H9 (cell line): ENCODE data around the gene CUEDC2. TPM values are rescaled to one million over a fixed set of nuclear protein-coding genes. Genes with fewer than 3 reads are reported as not detected.
A peak's percentile ranks its signal among the peaks of the same experiment; 100 is the strongest.

ENCODE experiments used
- DNase-seq: peaks from one replicate; pipeline ENCODE4 v3.0.0-alpha.2; 2017
- H2AFZ ChIP-seq: one replicate; pipeline ENCODE4 v1.6.1; 2013; ENCODE audit warnings: mild to moderate bottlenecking, low read length, control low read depth, moderate library complexity
- H2AK5ac ChIP-seq: 2 replicates; pipeline ENCODE4 v1.6.1; 2013; ENCODE audit warnings: low read length, control low read depth, mixed read lengths; ENCODE audit not compliant: insufficient read length
- H2BK120ac ChIP-seq: one replicate; pipeline ENCODE4 v1.6.1; 2013; ENCODE audit warnings: low read depth, mild to moderate bottlenecking, low read length, control low read depth, inconsistent platforms; ENCODE audit not compliant: poor library complexity, severe bottlenecking
- H2BK12ac ChIP-seq: 2 replicates; pipeline ENCODE4 v1.6.1; 2013; ENCODE audit warnings: low read length, control low read depth, mixed read lengths, low read depth; ENCODE audit not compliant: insufficient read length
- H2BK15ac ChIP-seq: 2 replicates; pipeline ENCODE4 v1.6.1; 2013; ENCODE audit warnings: low read depth, low read length, control low read depth
- H2BK20ac ChIP-seq: one replicate; pipeline ENCODE4 v1.6.1; 2013; ENCODE audit warnings: low read depth, mild to moderate bottlenecking, low read length, control low read depth, inconsistent platforms; ENCODE audit not compliant: poor library complexity, severe bottlenecking
- H2BK5ac ChIP-seq: 2 replicates; pipeline ENCODE4 v1.6.1; 2013; ENCODE audit warnings: low read length, control low read depth, mixed read lengths; ENCODE audit not compliant: insufficient read length
- H3K14ac ChIP-seq: 2 replicates; pipeline ENCODE4 v1.6.1; 2013; ENCODE audit warnings: low read length, control low read depth; ENCODE audit not compliant: insufficient read depth
- H3K18ac ChIP-seq: 2 replicates; pipeline ENCODE4 v1.6.1; 2013; ENCODE audit warnings: low read depth, mild to moderate bottlenecking, mixed read lengths, low read length, control low read depth; ENCODE audit not compliant: insufficient read length
- H3K23ac ChIP-seq: 2 replicates; pipeline ENCODE4 v1.6.1; 2013; ENCODE audit warnings: low read length, control low read depth, mixed read lengths, low read depth; ENCODE audit not compliant: insufficient read length
- H3K23me2 ChIP-seq: 2 replicates; pipeline ENCODE4 v1.6.1; 2013; ENCODE audit warnings: low read depth, mild to moderate bottlenecking, mixed read lengths, low read length, control low read depth; ENCODE audit not compliant: insufficient read length, poor library complexity, severe bottlenecking
- H3K27ac ChIP-seq: 2 replicates; pipeline ENCODE4 v1.5.1; 2013; ENCODE audit warnings: low read length, control low read depth, mixed read lengths, low read depth; ENCODE audit not compliant: insufficient read length
- H3K27me3 ChIP-seq: 2 replicates; pipeline ENCODE4 v1.6.1; 2013; ENCODE audit warnings: low read length, control low read depth, inconsistent platforms; ENCODE audit not compliant: insufficient read depth
- H3K4ac ChIP-seq: 2 replicates; pipeline ENCODE4 v1.6.1; 2013; ENCODE audit warnings: low read depth, mild to moderate bottlenecking, control low read depth, inconsistent platforms, low read length, moderate library complexity
- H3K4me1 ChIP-seq: 2 replicates; pipeline ENCODE4 v1.6.1; 2013; ENCODE audit warnings: low read length, control low read depth, inconsistent platforms; ENCODE audit not compliant: insufficient read depth
- H3K4me2 ChIP-seq: 2 replicates; pipeline ENCODE4 v1.6.1; 2013; ENCODE audit warnings: low read length, control low read depth, mixed read lengths; ENCODE audit not compliant: insufficient read length, insufficient read depth
- H3K56ac ChIP-seq: 2 replicates; pipeline ENCODE4 v1.6.1; 2013; ENCODE audit warnings: low read depth, mild to moderate bottlenecking, mixed read lengths, low read length, control low read depth; ENCODE audit not compliant: insufficient read length
- H3K79me1 ChIP-seq: 2 replicates; pipeline ENCODE4 v1.6.1; 2013; ENCODE audit warnings: low read depth, mild to moderate bottlenecking, moderate library complexity, low read length, control low read depth, inconsistent platforms; ENCODE audit not compliant: insufficient read depth, poor library complexity, severe bottlenecking
- H3K79me2 ChIP-seq: 2 replicates; pipeline ENCODE4 v1.6.1; 2013; ENCODE audit warnings: low read length, control low read depth, inconsistent platforms; ENCODE audit not compliant: insufficient read depth
- H3K9ac ChIP-seq: 2 replicates; pipeline ENCODE4 v1.6.1; 2013; ENCODE audit warnings: low read length, control low read depth, mixed read lengths; ENCODE audit not compliant: insufficient read length; ENCODE audit errors: extremely low read depth
- H3K9me3 ChIP-seq: one replicate; pipeline ENCODE4 v1.6.1; 2013; ENCODE audit warnings: low read depth, low read length, inconsistent platforms; ENCODE audit not compliant: control insufficient read depth
- H3T11ph ChIP-seq: one replicate; pipeline ENCODE4 v1.6.1; 2013; ENCODE audit warnings: mild to moderate bottlenecking, low read length, control low read depth, inconsistent platforms
- H4K20me1 ChIP-seq: one replicate; pipeline ENCODE4 v1.6.1; 2013; ENCODE audit not compliant: control insufficient read depth, insufficient read length, insufficient read depth
- H4K5ac ChIP-seq: 2 replicates; pipeline ENCODE4 v1.6.1; 2013; ENCODE audit warnings: low read depth, mild to moderate bottlenecking, mixed read lengths, low read length, control low read depth; ENCODE audit not compliant: insufficient read length
- H4K8ac ChIP-seq: replicated peaks from 2 replicates; pipeline ENCODE4 v1.6.1; 2013; ENCODE audit warnings: low read length, control low read depth, mixed read lengths, low read depth; ENCODE audit not compliant: insufficient read length
- H4K91ac ChIP-seq: 2 replicates; pipeline ENCODE4 v1.6.1; 2013; ENCODE audit warnings: low read depth, mild to moderate bottlenecking, moderate library complexity, mixed read lengths, low read length, control low read depth; ENCODE audit not compliant: insufficient read length
- H3K27ac Mint-ChIP-seq, 3 experiments: 2 replicates in 2 of 3; 3 replicates in 1 of 3; pipeline ENCODE4 v1.8.0; 2020 to 2021; ENCODE audit warnings: mixed read lengths in 3 of 3, mild to moderate bottlenecking in 1 of 3, moderate library complexity in 1 of 3
- H3K27me3 Mint-ChIP-seq: 2 replicates; pipeline ENCODE4 v1.8.0; 2021; ENCODE audit warnings: low read depth, mild to moderate bottlenecking, moderate library complexity, mixed read lengths
- H3K36me3 Mint-ChIP-seq, 3 experiments: 2 replicates in 2 of 3; 3 replicates in 1 of 3; pipeline ENCODE4 v1.8.0; 2020 to 2021; ENCODE audit warnings: low read depth in 3 of 3, mixed read lengths in 3 of 3; ENCODE audit not compliant: insufficient read depth in 1 of 3
- H3K4me1 Mint-ChIP-seq, 2 experiments: 2 replicates each; pipeline ENCODE4 v1.8.0; 2020; ENCODE audit warnings: mixed read lengths in 2 of 2
- H3K4me3 Mint-ChIP-seq, 2 experiments: 2 replicates in 1 of 2; 3 replicates in 1 of 2; pipeline ENCODE4 v1.8.0; 2020 to 2021; ENCODE audit warnings: mild to moderate bottlenecking in 2 of 2, mixed read lengths in 2 of 2, moderate library complexity in 1 of 2
- H3K9me3 Mint-ChIP-seq, 2 experiments: 2 replicates in 1 of 2; 3 replicates in 1 of 2; pipeline ENCODE4 v1.8.0; 2020; ENCODE audit warnings: mild to moderate bottlenecking in 2 of 2, mixed read lengths in 2 of 2, moderate library complexity in 1 of 2
- CTCF ChIP-seq: fragments of 200-600 bp; sonication (generic); conservative IDR thresholded peaks from 3 replicates; pipeline ENCODE4 v1.8.0; 2021; ENCODE audit warnings: antibody characterized with exemption, mild to moderate bottlenecking
- WGBS: extraction: QIAGEN DNeasy Blood & Tissue Kit; methylation state at CpG from one replicate; pipeline ENCODE4 v1.1.7; 2013; ENCODE audit warnings: missing lambda C conversion rate, low lambda C conversion rate, mixed read lengths; ENCODE audit not compliant: insufficient read length; ENCODE audit errors: extremely low coverage; 5-methylcytosine and 5-hydroxymethylcytosine counted together
- total RNA-seq: library from RNA; stranded (reverse); gene quantifications from 2 replicates; pipeline ENCODE4 v1.2.1, GENCODE V29; 2021

Gene CUEDC2
- total RNA-seq, 1 experiment from 2014 or later: 41.2 TPM

- H3K79me2 ChIP-seq: no peaks in the 10 kb centered on the region
- no peak overlapping the region; a peak in 1 of 7 replicates for H3K27ac Mint-ChIP-seq
- H2BK20ac ChIP-seq: no peak overlapping the region
- H3K4me1 Mint-ChIP-seq: peaks cover 11 to 24% of the 10 kb centered on the region in 2 experiments
- no peak overlapping the region for H2BK12ac ChIP-seq
- no peaks in the 10 kb centered on the region for H3K27me3 ChIP-seq
- no peak overlapping the region for H3K4ac ChIP-seq
- H3K4me1 ChIP-seq: no peaks in the 10 kb centered on the region
- H3K23ac ChIP-seq: no peak overlapping the region
- no peak overlapping the region for H3K56ac ChIP-seq
- no peaks in the 10 kb centered on the region for H3K9me3 ChIP-seq
- H2BK120ac ChIP-seq: no peak overlapping the region
- H3T11ph ChIP-seq: no peak overlapping the region
- no peak overlapping the region for H3K18ac ChIP-seq
- no peak overlapping the region for H4K8ac ChIP-seq
- H3K27ac ChIP-seq: no peak overlapping the region
- no peak overlapping the region for H2BK5ac ChIP-seq
- H3K14ac ChIP-seq: no peak overlapping the region
- H2BK15ac ChIP-seq: no peak overlapping the region
- H3K4me3 Mint-ChIP-seq: peak overlapping the region in 1 of 2 experiments; percentile 54; a peak in 2 of 5 replicates
- H3K9ac ChIP-seq: no peak overlapping the region
- H4K5ac ChIP-seq: no peak overlapping the region
- H4K20me1 ChIP-seq: no peaks in the 10 kb centered on the region
- no peak overlapping the region for H4K91ac ChIP-seq
- DNase-seq: no peak
- WGBS: no CpG with 5 or more reads among the region's 22 CpGs
- peaks cover 44% of the 10 kb centered on the region for H3K27me3 Mint-ChIP-seq
- no peak for TF ChIP-seq CTCF
- no peak overlapping the region for H2AK5ac ChIP-seq
- no peaks in the 10 kb centered on the region for H3K79me1 ChIP-seq
- H3K9me3 Mint-ChIP-seq: no peaks in the 10 kb centered on the region
- no peak overlapping the region for H3K4me2 ChIP-seq
- peaks cover 3% of the 10 kb centered on the region for H3K23me2 ChIP-seq
- peaks cover 1 to 31% (median 21%) of the 10 kb centered on the region in 3 experiments; a peak in 5 of 7 replicates for H3K36me3 Mint-ChIP-seq
- no peak overlapping the region for H2AFZ ChIP-seq
Observed at GRCh38 chr10:102400598-102401341, 31.6 kb downstream of the CUEDC2 start.
